K562 (cell line): Measurements from ENCODE around the gene DNAH10. TPM values are rescaled to one million over a fixed set of nuclear protein-coding genes. Genes with fewer than 3 reads are reported as not detected.

Experiments
- ATAC-seq: fragments of 200-7000 bp; cut with Tn5 transposase; 3 replicates; pipeline ENCODE4 v1.9.1; 2020; ENCODE audit warnings: moderate library complexity
- BruUV-seq: library from RNA; stranded (reverse); fragments of 400-500 nt; replicated peaks from 2 replicates; lab custom pipeline; 2021; lab: Mats Ljungman, UMichigan
- CTCF ChIA-PET: fragments of 300-600 bp; formaldehyde crosslinking; extraction: SDS; loops from one replicate; lab custom pipeline; 2021; ENCODE audit warnings: low intra/inter-chr PET ratio; lab: Yijun Ruan, JAX
- POLR2A ChIA-PET: fragments of 300-600, 350-650 bp; sonication (Branson Sonifier 250); formaldehyde crosslinking; extraction: SDS; loops from one replicate; lab custom pipeline; 2021; ENCODE audit warnings: antibody characterized with exemption, inconsistent platforms; lab: Yijun Ruan, JAX
- DNase-seq, 4 experiments: peaks; one replicate each; pipeline versions ENCODE4 v3.0.0 to v3.0.0-alpha.2; 2011 to 2018; ENCODE audit warnings: low spot score in 3 of 4, mixed read lengths in 3 of 4; ENCODE audit errors: extremely low read depth in 1 of 4
- FAIRE-seq: peaks from 2 replicates; lab custom pipeline; 2011; peaks lifted over from hg19 to GRCh38; lab: Jason Lieb, UNC
- H2AFZ ChIP-seq: 2 replicates; pipeline ENCODE4 v1.6.0; 2011; ENCODE audit warnings: low read depth, low read length, control low read depth, inconsistent platforms
- H3K27ac ChIP-seq: fragments of 200-600 bp; 3 replicates; pipeline ENCODE4 v1.8.0; 2011; ENCODE audit warnings: low read depth, mild to moderate bottlenecking, control low read depth, inconsistent platforms, low read length, moderate library complexity, mixed read lengths; ENCODE audit errors: extremely low read depth
- H3K27me3 ChIP-seq, 2 experiments: fragments of 300-600 bp in 1 of 2; 2 replicates in 1 of 2; 3 replicates in 1 of 2; pipeline versions ENCODE4 v1.6.0 to v1.8.0; 2011; ENCODE audit warnings: inconsistent platforms in 2 of 2, low read length in 2 of 2, mild to moderate bottlenecking in 1 of 2, mixed read lengths in 1 of 2, moderate library complexity in 1 of 2; ENCODE audit not compliant: control insufficient read depth in 2 of 2, insufficient read depth in 2 of 2
- H3K36me3 ChIP-seq: fragments of 300-600 bp; 3 replicates; pipeline ENCODE4 v1.8.0; 2011; ENCODE audit warnings: mild to moderate bottlenecking, low read length, inconsistent platforms; ENCODE audit not compliant: control insufficient read depth, insufficient read depth
- H3K4me1 ChIP-seq, 2 experiments: fragments of 200-600 bp in 1 of 2; replicated peaks in 1 of 2; 2 replicates in 1 of 2; 3 replicates in 1 of 2; pipeline versions ENCODE4 v1.5.1 to v1.8.0; 2011; ENCODE audit warnings: inconsistent platforms in 2 of 2, low read length in 2 of 2, mild to moderate bottlenecking in 1 of 2, mixed read lengths in 1 of 2, moderate library complexity in 1 of 2; ENCODE audit not compliant: control insufficient read depth in 2 of 2, insufficient read depth in 2 of 2
- H3K4me2 ChIP-seq: 2 replicates; pipeline ENCODE4 v1.6.1; 2011; ENCODE audit warnings: low read length, control low read depth, inconsistent platforms, mixed read lengths; ENCODE audit not compliant: insufficient read depth
- H3K4me3 ChIP-seq: fragments of 200-600 bp; sonication (generic), shearing (Covaris generic); 2 replicates; pipeline ENCODE4 v1.5.1; 2016; ENCODE audit warnings: control low read depth, inconsistent platforms
- H3K79me2 ChIP-seq: fragments of 200-600 bp; 3 replicates; pipeline ENCODE4 v1.8.0; 2011; ENCODE audit warnings: low read length, inconsistent platforms; ENCODE audit not compliant: control insufficient read depth, insufficient read depth
- H3K9ac ChIP-seq, 2 experiments: 2 replicates each; pipeline versions ENCODE4 v1.6.0 to v1.6.1; 2011; ENCODE audit warnings: low read depth in 2 of 2, low read length in 2 of 2, control low read depth in 1 of 2, inconsistent platforms in 1 of 2, mild to moderate bottlenecking in 1 of 2, mixed read lengths in 1 of 2; ENCODE audit not compliant: insufficient read depth in 1 of 2
- H3K9me1 ChIP-seq: one replicate; pipeline ENCODE4 v1.6.0; 2011; ENCODE audit warnings: inconsistent platforms, mild to moderate bottlenecking, low read length, moderate library complexity; ENCODE audit not compliant: control insufficient read depth, insufficient read depth
- H3K9me3 ChIP-seq: replicated peaks from 2 replicates; pipeline ENCODE4 v1.5.1; 2011; ENCODE audit warnings: low read depth, low read length, inconsistent platforms; ENCODE audit not compliant: control insufficient read depth, insufficient read depth
- H4K20me1 ChIP-seq: replicated peaks from 2 replicates; pipeline ENCODE4 v1.6.1; 2011; ENCODE audit warnings: low read length, inconsistent platforms, mixed read lengths; ENCODE audit not compliant: control insufficient read depth, insufficient read depth
- BHLHE40 ChIP-seq: IDR thresholded peaks from 2 replicates; pipeline ENCODE4 v1.6.1; 2011; ENCODE audit warnings: low read length, improper control_type of control experiment
- CBFA2T3 ChIP-seq: fragments of 450-650 bp; IDR thresholded peaks from 2 replicates; pipeline ENCODE4 v1.6.1; 2017
- CTCF ChIP-seq, 3 experiments: IDR thresholded peaks in 2 of 3; conservative IDR thresholded peaks in 1 of 3; 2 replicates each; pipeline ENCODE4 v1.5.1; 2011 to 2012; ENCODE audit warnings: low read length in 3 of 3, mild to moderate bottlenecking in 3 of 3, control low read depth in 2 of 3, improper control_type of control experiment in 1 of 3, inconsistent platforms in 1 of 3, low read depth in 1 of 3, mixed read lengths in 1 of 3, moderate library complexity in 1 of 3; ENCODE audit not compliant: insufficient read depth in 2 of 3
- DACH1 ChIP-seq: fragments of 450-650 bp; IDR thresholded peaks from 2 replicates; pipeline ENCODE4 v1.6.1; 2018; ENCODE audit not compliant: partially characterized antibody
- FOXO4 ChIP-seq: fragments of 450-650 bp; formaldehyde crosslinking; IDR thresholded peaks from 2 replicates; pipeline ENCODE4 v1.4.0; 2020; ENCODE audit warnings: mild to moderate bottlenecking, moderate library complexity
- HDAC3 ChIP-seq: fragments of 450-650 bp; IDR thresholded peaks from 2 replicates; pipeline ENCODE4 v1.6.1; 2018; ENCODE audit warnings: borderline replicate concordance, mild to moderate bottlenecking, moderate library complexity; ENCODE audit not compliant: partially characterized antibody
- MYC ChIP-seq, 2 experiments: fragments of 250-450 bp in 1 of 2; sonication (Bioruptor Pico) in 1 of 2; IDR thresholded peaks; 2 replicates each; pipeline versions ENCODE4 v1.5.1 to v1.6.1; 2012 to 2021; ENCODE audit warnings: low read depth in 2 of 2, borderline replicate concordance in 1 of 2, improper control_type of control experiment in 1 of 2, low read length in 1 of 2, mild to moderate bottlenecking in 1 of 2, moderate library complexity in 1 of 2
- NR2C2 ChIP-seq, 2 experiments: fragments of 200-800 bp in 1 of 2; sonication (Bioruptor generic) in 1 of 2; sonication (generic) in 1 of 2; formaldehyde crosslinking in 1 of 2; IDR thresholded peaks; 2 replicates each; pipeline versions ENCODE4 v1.6.1 to v1.8.0; 2016 to 2022; ENCODE audit warnings: mild to moderate bottlenecking in 1 of 2, missing compliant biosample characterization in 1 of 2, missing genetic modification characterization in 1 of 2, missing genetic modification reagents in 1 of 2
- SIX5 ChIP-seq, 2 experiments: IDR thresholded peaks; 2 replicates each; pipeline ENCODE4 v1.6.1; 2011; ENCODE audit warnings: low read length in 2 of 2, borderline replicate concordance in 1 of 2, low read depth in 1 of 2, mild to moderate bottlenecking in 1 of 2, moderate library complexity in 1 of 2; ENCODE audit not compliant: insufficient read depth in 1 of 2
- TGIF2 ChIP-seq: sonication (generic); formaldehyde crosslinking; IDR thresholded peaks from 2 replicates; pipeline ENCODE4 v1.8.1; 2022; ENCODE audit warnings: mild to moderate bottlenecking, missing genetic modification reagents, moderate library complexity
- U2AF2 ChIP-seq: fragments of 200-400 bp; formaldehyde crosslinking; optimal IDR thresholded peaks from 2 replicates; pipeline ENCODE3; 2017; ENCODE audit warnings: low read depth, mild to moderate bottlenecking, low read length
- WGBS: fragments of 100-300 bp; shearing (Covaris generic); methylation state at CpG from one replicate; pipeline ENCODE4 v1.1.6; 2016; ENCODE audit warnings: low coverage, mixed read lengths; ENCODE audit not compliant: insufficient coverage; ENCODE audit errors: missing lambda C conversion rate; 5-methylcytosine and 5-hydroxymethylcytosine counted together
- in situ Hi-C: fragments of 300-500 bp; cut with MboI; formaldehyde crosslinking; loops from 4 replicates; pipeline ENCODE4 v1.15.0; 2018; ENCODE audit warnings: inconsistent platforms, mixed read lengths
- intact Hi-C: fragments of 100-400 bp; cut with micrococcal nuclease; formaldehyde crosslinking; loops from 2 replicates; pipeline ENCODE4 v1.14.2; 2022
- polyA plus RNA-seq, 8 experiments: library from polyadenylated mRNA; depleted of rRNA in 4 of 8; stranded (reverse) in 5 of 8; unstranded in 3 of 8; fragments of >200 nt; fragmentation: Nextera tagmentation in 2 of 8; fragmentation: Illumina TruSeq in 1 of 8; extraction: Ambion mirVana in 2 of 8; extraction: Trizol in 1 of 8; gene quantifications; 2 replicates each; pipeline versions ENCODE4 v1.2.1 to v1.2.3, GENCODE V29; 2011 to 2014; ENCODE audit warnings: inconsistent platforms in 1 of 8, missing spikeins in 1 of 8
- total RNA-seq, 7 experiments: library from RNA; depleted of rRNA in 6 of 7; stranded (reverse); fragments of >200 nt in 6 of 7; fragmentation: Illumina TruSeq in 2 of 7; extraction: Trizol in 2 of 7; gene quantifications; 2 replicates each; pipeline versions ENCODE4 v1.2.1 to v1.2.3, GENCODE V29; 2011 to 2021; ENCODE audit warnings: low replicate concordance in 1 of 7

The DNAH10 gene
- total and polyA plus RNA-seq, 9 of the 15 experiments (the other 6 are each of a cell fraction or from before 2014, with no cell fraction given) = 0.01 to 0.06 (median 0.04) TPM; not detected in 1

- H3K4me2 ChIP-seq = no peak overlapping the region
- H3K9ac ChIP-seq = no peak overlapping the region
- intact Hi-C loops = no loop called here
- H3K27ac ChIP-seq = no peak overlapping the region
- peaks cover 38% of the 10 kb centered on the region; the same call in 2 of the 3 replicates for H3K36me3 ChIP-seq
- no peaks in the 10 kb centered on the region for H3K27me3 ChIP-seq
- H3K9me3 ChIP-seq = no peaks in the 10 kb centered on the region
- H3K9me1 ChIP-seq = no peaks in the 10 kb centered on the region
- no peak overlapping the region for H2AFZ ChIP-seq
- H3K4me1 ChIP-seq = peaks cover 0 to 4% of the 10 kb centered on the region in 2 experiments; a peak in 1 of 5 replicates
- no peak for FAIRE-seq
- TF ChIP-seq SIX5 (IDR thresholded peaks at IDR 0.05; ENCODE audit: borderline replicate concordance in 1 of 2, insufficient read depth in 1 of 2, low read depth in 1 of 2, low read length in 2 of 2) (no peak), FOXO4 (CRISPR knock-in tag) (no peak), BHLHE40 (no peak), DACH1 (no peak), MYC (IDR thresholded peaks at IDR 0.05; ENCODE audit: low read depth, low read length) (no peak), MYC (CRISPR knock-in tag; IDR thresholded peaks at IDR 0.05; ENCODE audit: borderline replicate concordance, low read depth) (no peak), U2AF2 (no peak), CBFA2T3 (no peak), CTCF (IDR thresholded peaks at IDR 0.05 in 2 of 3, conservative IDR thresholded peaks at IDR 0.05 in 1 of 3; ENCODE audit: insufficient read depth in 2 of 3, low read depth in 1 of 3, low read length in 3 of 3) (no peak), NR2C2 (CRISPR knock-in tag; IDR thresholded peaks at IDR 0.05) (no peak), NR2C2 (tag; IDR thresholded peaks at IDR 0.05) (no peak), TGIF2 (CRISPR knock-in tag) (no peak), HDAC3 (no peak)
- TF ChIP-seq, all 486 proteins: peak for 0
- DNase-seq (no peak), ATAC-seq (no peak)
- WGBS = 94% methylated on average over 6 of the region's 6 CpGs
- no peak overlapping the region for H3K4me3 ChIP-seq
- ChIA-PET CTCF (no interaction called here), POLR2A (no interaction called here)
- peaks cover 25% of the 10 kb centered on the region for H3K79me2 ChIP-seq
- in situ Hi-C loops = no loop called here
- H4K20me1 ChIP-seq = peaks cover 10% of the 10 kb centered on the region
- BruUV-seq = no TSS peak
Observed at GRCh38 chr12:123979566-123979965, 217.5 kb downstream of the DNAH10 start.
